A549 (cell line): ENCODE data around the gene MYLK. TPM values are rescaled to one million over a fixed set of nuclear protein-coding genes. Genes with fewer than 3 reads are reported as not detected.

Experiments used
- ATAC-seq, 2 experiments: fragments of 200-7000 bp in 1 of 2; fragments of >200 bp in 1 of 2; cut with Nextera tagmentation in 1 of 2; cut with Tn5 transposase in 1 of 2; 3 replicates each; pipeline versions ENCODE4 v1.8.0 to v1.9.1; 2018 to 2020; ENCODE audit warnings: mild to moderate bottlenecking in 1 of 2, moderate library complexity in 1 of 2
- CTCF ChIA-PET: fragments of 300-600 bp; sonication (Branson Sonifier 250); formaldehyde crosslinking; extraction: SDS; loops from one replicate; lab custom pipeline; 2021; ENCODE audit warnings: antibody characterized with exemption, inconsistent platforms; lab: Yijun Ruan, JAX
- POLR2A ChIA-PET: fragments of 350-600 bp; formaldehyde crosslinking; extraction: SDS; loops from one replicate; lab custom pipeline; 2021; ENCODE audit warnings: antibody characterized with exemption, inconsistent platforms; lab: Yijun Ruan, JAX
- DNase-seq, 2 experiments: peaks; one replicate each; pipeline versions ENCODE4 v3.0.0 to v3.0.0-alpha.2; 2011 to 2016; ENCODE audit warnings: low read depth in 1 of 2, low spot score in 1 of 2
- FAIRE-seq: peaks from 2 replicates; lab custom pipeline; 2011; peaks lifted over from hg19 to GRCh38; lab: Jason Lieb, UNC
- H3K27ac ChIP-seq, 2 experiments: fragments of >200 bp; sonication (Bioruptor Twin); formaldehyde crosslinking; 3 replicates each; pipeline ENCODE4 v1.5.1; 2016 to 2017
- H3K4me1 ChIP-seq: fragments of >200 bp; sonication (Bioruptor Twin); formaldehyde crosslinking; 3 replicates; pipeline ENCODE4 v1.6.1; 2016
- H3K4me2 ChIP-seq: fragments of >200 bp; sonication (Bioruptor Twin); formaldehyde crosslinking; 3 replicates; pipeline ENCODE4 v1.6.1; 2016
- H3K4me3 ChIP-seq: fragments of >200 bp; sonication (Bioruptor Twin); formaldehyde crosslinking; 3 replicates; pipeline ENCODE4 v1.5.1; 2016
- H3K9me3 ChIP-seq: fragments of >200 bp; sonication (Bioruptor Twin); formaldehyde crosslinking; 3 replicates; pipeline ENCODE4 v1.6.1; 2016
- CBX2 ChIP-seq: fragments of 200-600 bp; sonication (generic); IDR thresholded peaks from 2 replicates; pipeline ENCODE4 v1.6.1; 2016; ENCODE audit warnings: low read depth, mild to moderate bottlenecking, borderline replicate concordance
- CHD2 ChIP-seq: fragments of 150-350 bp; IDR thresholded peaks from 2 replicates; pipeline ENCODE4 v1.6.1; 2014; ENCODE audit warnings: low read length; ENCODE audit not compliant: partially characterized antibody
- CHD4 ChIP-seq: fragments of 200-600 bp; sonication (generic); IDR thresholded peaks from 2 replicates; pipeline ENCODE4 v1.6.1; 2016; ENCODE audit warnings: antibody characterized with exemption, mild to moderate bottlenecking, borderline replicate concordance
- FOSL2 ChIP-seq, 2 experiments: fragments of 450-650 bp in 1 of 2; fragments of >200 bp in 1 of 2; sonication (Bioruptor Twin) in 1 of 2; formaldehyde crosslinking; IDR thresholded peaks; 2 replicates each; pipeline versions ENCODE4 v1.5.0 to v1.6.1; 2016 to 2020; ENCODE audit warnings: mild to moderate bottlenecking in 1 of 2, moderate library complexity in 1 of 2
- HDAC2 ChIP-seq: fragments of 200-600 bp; sonication (generic); IDR thresholded peaks from 2 replicates; pipeline ENCODE4 v1.6.1; 2016
- HEYL ChIP-seq: fragments of 250-450 bp; sonication (Bioruptor Pico); IDR thresholded peaks from 2 replicates; pipeline ENCODE4 v1.8.0; 2021; ENCODE audit warnings: mild to moderate bottlenecking, moderate library complexity
- KDM5A ChIP-seq: fragments of 200-600 bp; sonication (generic); IDR thresholded peaks from 2 replicates; pipeline ENCODE4 v1.6.1; 2016; ENCODE audit warnings: antibody characterized with exemption, mild to moderate bottlenecking
- MAFK ChIP-seq: fragments of 450-650 bp; IDR thresholded peaks from 2 replicates; pipeline ENCODE4 v1.6.1; 2014; ENCODE audit not compliant: partially characterized antibody
- NFE2L2 ChIP-seq: fragments of 150-350 bp; conservative IDR thresholded peaks from 2 replicates; pipeline ENCODE4 v1.6.1; 2014; ENCODE audit warnings: low read length
- NPAS2 ChIP-seq: fragments of 250-450 bp; sonication (Bioruptor Pico); IDR thresholded peaks from 2 replicates; pipeline ENCODE4 v1.8.0; 2022; ENCODE audit warnings: mild to moderate bottlenecking, moderate library complexity, borderline replicate concordance
- PHF8 ChIP-seq: fragments of 200-600 bp; sonication (generic); IDR thresholded peaks from 2 replicates; pipeline ENCODE4 v1.6.1; 2016; ENCODE audit warnings: low read depth, mild to moderate bottlenecking, antibody characterized with exemption, moderate library complexity, borderline replicate concordance
- RFX5 ChIP-seq: fragments of 450-650 bp; IDR thresholded peaks from 2 replicates; pipeline ENCODE4 v1.7.1; 2014; ENCODE audit warnings: antibody characterized with exemption, mild to moderate bottlenecking, moderate library complexity
- WGBS: methylation state at CpG from one replicate; pipeline ENCODE4 v1.1.6; 2017; ENCODE audit errors: missing lambda C conversion rate; 5-methylcytosine and 5-hydroxymethylcytosine counted together
- polyA plus RNA-seq, 4 experiments: library from polyadenylated mRNA; depleted of rRNA in 3 of 4; stranded (reverse); fragments of >200 nt; fragmentation: RNase III in 1 of 4; extraction: RNeasy Plus Mini Kit Qiagen cat#74134 plus additional on column Dnase treatment in 1 of 4; gene quantifications; 2 replicates in 3 of 4; 3 replicates in 1 of 4; pipeline ENCODE4 v1.2.3, GENCODE V29; 2011 to 2017
- TF ChIP-seq, protein P1 (sequence below): fragments of >200 bp; sonication (Bioruptor Twin); formaldehyde crosslinking; IDR thresholded peaks from 3 replicates; pipeline ENCODE4 v1.5.1; 2016
- TF ChIP-seq, protein P2 (sequence below): fragments of >200 bp; sonication (Bioruptor Twin); formaldehyde crosslinking; IDR thresholded peaks from 2 replicates; pipeline ENCODE4 v1.6.1; 2016

Gene MYLK
- polyA plus RNA-seq, 2 of the 4 experiments (the other 2 are of a cell fraction): 16.9 to 17.4 TPM

DNA sequence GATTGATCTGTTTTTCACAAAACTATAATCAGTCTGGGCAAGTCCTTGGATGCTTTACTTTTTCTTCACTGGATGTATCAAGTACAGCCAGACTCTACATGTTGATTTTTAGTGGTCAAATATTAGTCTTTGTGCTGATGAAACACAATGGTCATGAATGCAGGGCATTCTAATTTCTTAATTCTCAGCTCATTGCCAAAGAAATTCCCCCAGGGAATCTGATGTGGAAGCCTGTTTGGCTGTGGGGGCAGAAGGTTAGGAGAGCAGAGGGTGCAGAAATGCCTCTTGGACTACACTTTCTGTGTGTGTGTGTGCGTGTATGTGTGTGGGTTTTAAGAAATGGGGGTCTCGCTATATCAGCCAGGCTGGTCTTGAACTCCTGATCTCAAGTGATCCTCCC is 250.6 kb downstream of the MYLK start:
- H3K4me1 ChIP-seq: peaks cover 13% of the 10 kb centered on the region
- 94% methylated on average over 2 of the region's 2 CpGs for WGBS
- ATAC-seq (no peak), DNase-seq (no peak), FAIRE-seq (no peak)
- H3K27ac ChIP-seq: no peak overlapping the region
- ChIA-PET CTCF (interaction anchor here (2.8 to 4.3 kb wide), 2 partner anchors 9 to 18 kb away, joined by 15 to 34 read pairs; no protein-coding TSS in a partner anchor), POLR2A (no interaction called here)
- H3K9me3 ChIP-seq: no peaks in the 10 kb centered on the region
- TF ChIP-seq CBX2 (no peak), HEYL (CRISPR knock-in tag) (no peak), RFX5 (no peak), NPAS2 (CRISPR knock-in tag) (no peak), CHD4 (no peak), HDAC2 (no peak), NFE2L2 (no peak)
- TF ChIP-seq, protein P1, sequence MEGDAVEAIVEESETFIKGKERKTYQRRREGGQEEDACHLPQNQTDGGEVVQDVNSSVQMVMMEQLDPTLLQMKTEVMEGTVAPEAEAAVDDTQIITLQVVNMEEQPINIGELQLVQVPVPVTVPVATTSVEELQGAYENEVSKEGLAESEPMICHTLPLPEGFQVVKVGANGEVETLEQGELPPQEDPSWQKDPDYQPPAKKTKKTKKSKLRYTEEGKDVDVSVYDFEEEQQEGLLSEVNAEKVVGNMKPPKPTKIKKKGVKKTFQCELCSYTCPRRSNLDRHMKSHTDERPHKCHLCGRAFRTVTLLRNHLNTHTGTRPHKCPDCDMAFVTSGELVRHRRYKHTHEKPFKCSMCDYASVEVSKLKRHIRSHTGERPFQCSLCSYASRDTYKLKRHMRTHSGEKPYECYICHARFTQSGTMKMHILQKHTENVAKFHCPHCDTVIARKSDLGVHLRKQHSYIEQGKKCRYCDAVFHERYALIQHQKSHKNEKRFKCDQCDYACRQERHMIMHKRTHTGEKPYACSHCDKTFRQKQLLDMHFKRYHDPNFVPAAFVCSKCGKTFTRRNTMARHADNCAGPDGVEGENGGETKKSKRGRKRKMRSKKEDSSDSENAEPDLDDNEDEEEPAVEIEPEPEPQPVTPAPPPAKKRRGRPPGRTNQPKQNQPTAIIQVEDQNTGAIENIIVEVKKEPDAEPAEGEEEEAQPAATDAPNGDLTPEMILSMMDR: no peak
- H3K4me3 ChIP-seq: no peak overlapping the region
- no peak overlapping the region for H3K4me2 ChIP-seq

DNA sequence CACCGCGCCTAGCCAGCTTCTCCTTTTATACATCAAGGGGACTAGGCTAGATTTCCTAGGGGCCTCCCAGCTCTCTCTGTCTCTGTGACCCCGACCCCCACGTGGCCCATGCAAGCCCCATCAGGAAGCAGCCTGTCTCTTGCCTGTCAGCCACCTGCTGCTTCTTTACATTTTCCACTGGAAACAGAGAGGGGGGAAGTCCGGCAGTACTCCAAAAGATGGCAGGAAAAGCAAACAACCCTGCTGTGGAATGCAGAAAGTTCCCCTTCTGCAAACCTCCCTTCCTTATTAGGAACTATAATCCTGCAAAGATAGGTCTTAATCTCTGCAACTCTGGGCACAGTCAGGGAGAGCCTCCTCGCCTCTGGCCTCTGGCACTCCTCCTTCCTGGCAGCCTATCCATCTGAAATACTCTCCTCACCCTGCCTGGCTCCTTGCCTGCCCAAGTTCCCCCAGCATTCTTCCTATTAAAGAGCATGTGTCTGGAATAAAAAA is 251.9 kb downstream of the MYLK start:
- WGBS: 43% methylated on average over 6 of the region's 6 CpGs
- H3K4me1 ChIP-seq: peaks cover 13% of the 10 kb centered on the region
- FAIRE-seq: no peak
- ChIA-PET POLR2A (no interaction called here), CTCF (interaction anchor here (0.6 to 4.3 kb wide), 4 partner anchors 10 to 811 kb away, joined by 3 to 34 read pairs (median 9); no protein-coding TSS in a partner anchor)
- no peaks in the 10 kb centered on the region for H3K9me3 ChIP-seq
- no peak overlapping the region for H3K4me3 ChIP-seq
- DNase-seq: peak in 1 of 2 experiments; percentile 30
- TF ChIP-seq FOSL2 (IDR thresholded peaks at IDR 0.05) (no peak), FOSL2 (CRISPR knock-in tag; IDR thresholded peaks at IDR 0.05) (no peak), MAFK (no peak)
- TF ChIP-seq, protein P1: no peak
- H3K27ac ChIP-seq: peak overlapping the region in 1 of 2 experiments; percentile 64; a peak in 2 of 6 replicates
- ATAC-seq: peak in 1 of 2 experiments; percentile 68; a peak in 3 of 6 replicates
- peak overlapping the region; percentile 38 for H3K4me2 ChIP-seq

DNA sequence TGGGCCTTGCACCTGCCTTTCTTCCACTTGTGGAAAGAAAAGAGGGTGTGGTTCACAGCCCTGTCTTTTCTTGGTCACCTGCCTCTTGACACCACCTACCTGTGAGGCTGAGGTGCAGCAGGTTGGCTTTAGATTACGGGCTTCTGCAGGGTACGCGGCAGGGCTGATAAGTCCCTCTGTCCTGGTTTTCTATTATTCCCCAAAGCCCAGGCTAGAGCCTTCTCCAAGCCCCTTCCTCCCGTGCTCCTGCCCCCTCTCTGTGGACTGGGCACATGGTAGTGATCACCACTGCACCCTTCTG is 254.4 kb downstream of the MYLK start:
- ATAC-seq (peak; percentile 26 to 62; a peak in 2 of 6 replicates), DNase-seq (no peak)

More for the DNA sequence above, 254.4 kb downstream of the MYLK start:
- Histone ChIP-seq H3K4me1 (peaks cover 13% of the 10 kb centered on the region), H3K4me3 (no peak overlapping the region), H3K9me3 (no peaks in the 10 kb centered on the region), H3K27ac (no peak overlapping the region), H3K4me2 (no peak overlapping the region)
- POLR2A ChIA-PET: no interaction called here
- 88% methylated on average over 4 of the region's 4 CpGs for WGBS
- CTCF ChIA-PET: interaction anchor here (4.6 kb wide), 1 partner anchor 13 kb away, joined by 20 read pairs; no protein-coding TSS in a partner anchor
- TF ChIP-seq, protein P1: no peak
- no peak for TF ChIP-seq PHF8
- no peak for TF ChIP-seq KDM5A
- TF ChIP-seq, protein P2, sequence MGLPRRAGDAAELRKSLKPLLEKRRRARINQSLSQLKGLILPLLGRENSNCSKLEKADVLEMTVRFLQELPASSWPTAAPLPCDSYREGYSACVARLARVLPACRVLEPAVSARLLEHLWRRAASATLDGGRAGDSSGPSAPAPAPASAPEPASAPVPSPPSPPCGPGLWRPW: no peak
- TF ChIP-seq HEYL (CRISPR knock-in tag): no peak
- no peak for TF ChIP-seq CHD2
- TF ChIP-seq, all 56 proteins: peak for 0
- no peak for FAIRE-seq
